ENCODE results near the gene KIF2C. TPM values are rescaled to one million over a fixed set of nuclear protein-coding genes. Genes with fewer than 3 reads are reported as not detected.
"Not testable (repeated sequence)": the region's sequence is repeated elsewhere in the genome, so short reads cannot be mapped to it uniquely, and the experiment has no call there.

The KIF2C gene
- total and polyA plus RNA-seq, 8 donors: 3.3 to 44.9 (median 19.7) TPM

- Histone ChIP-seq H3K27ac (no peak overlapping the region), H3K4me1 (no peaks in the 10 kb centered on the region), H3K4me3 (no peak overlapping the region), H3K27me3 (no peaks in the 10 kb centered on the region), H3K36me3 (peaks cover 0 to 6% of the 10 kb centered on the region in 2 donors), H3K9me3 (no peaks in the 10 kb centered on the region)
- TF ChIP-seq CTCF (IDR thresholded peaks at IDR 0.05): no peak
- intact Hi-C loops (cut with DNase I): no loop called here
- ATAC-seq (no peak), DNase-seq (no peak)
Measured at GRCh38 chr1:44747878-44748277, 8.2 kb downstream of the KIF2C start.

GRCh38 chr1:44757420-44757819 is 17.8 kb downstream of the KIF2C start:
- H3K9me3 ChIP-seq: no peaks in the 10 kb centered on the region
- no peaks in the 10 kb centered on the region for H3K27me3 ChIP-seq
- TF ChIP-seq CTCF (IDR thresholded peaks at IDR 0.05): no peak
- H3K36me3 ChIP-seq: peaks cover 0 to 67% of the 10 kb centered on the region in 2 donors
- DNase-seq: no peak
- no peak overlapping the region for H3K4me3 ChIP-seq
- H3K4me1 ChIP-seq: no peaks in the 10 kb centered on the region
- no peak for ATAC-seq
- intact Hi-C loops (cut with DNase I): no loop called here
- no peak overlapping the region for H3K27ac ChIP-seq

GRCh38 chr1:44759077-44759476 is 19.4 kb downstream of the KIF2C start:
- no peak overlapping the region for H3K27ac ChIP-seq
- intact Hi-C loops (cut with DNase I): no loop called here
- no peak for TF ChIP-seq CTCF (IDR thresholded peaks at IDR 0.05)
- ATAC-seq (no peak), DNase-seq (no peak)
- H3K27me3 ChIP-seq: no peaks in the 10 kb centered on the region
- H3K9me3 ChIP-seq: no peaks in the 10 kb centered on the region
- H3K4me1 ChIP-seq: no peaks in the 10 kb centered on the region
- no peak overlapping the region for H3K4me3 ChIP-seq
- peaks cover 0 to 62% of the 10 kb centered on the region in 2 donors for H3K36me3 ChIP-seq

- Histone ChIP-seq H3K4me3 (no peak overlapping the region), H3K9me3 (no peaks in the 10 kb centered on the region), H3K27me3 (no peaks in the 10 kb centered on the region), H3K4me1 (no peaks in the 10 kb centered on the region), H3K27ac (no peak overlapping the region), H3K36me3 (peaks cover 0 to 49% of the 10 kb centered on the region in 2 donors)
- ATAC-seq: no peak
- DNase-seq: no peak
- intact Hi-C loops (cut with DNase I): no loop called here
- TF ChIP-seq CTCF (IDR thresholded peaks at IDR 0.05): no peak
Measured at GRCh38 chr1:44760876-44761275, 21.2 kb downstream of the KIF2C start.

GRCh38 chr1:44766421-44766820 is 26.8 kb downstream of the KIF2C start:
- H3K27me3 ChIP-seq; H3K9me3 ChIP-seq; intact Hi-C loops (cut with DNase I); H3K4me1 ChIP-seq; H3K4me3 ChIP-seq; DNase-seq; ATAC-seq; H3K27ac ChIP-seq: not testable (repeated sequence)
- H3K36me3 ChIP-seq: peaks cover 0 to 47% of the 10 kb centered on the region in 2 donors

Data from left lung (tissue), 10 donors.